Measurements from ENCODE around the gene HTR3D.

GRCh38 chr3:184005941-184006507, 25.5 kb upstream of the HTR3D start:
- TF ChIP-seq CTCF (IDR thresholded peaks at IDR 0.05): no peak
- TF ChIP-seq POLR2A (IDR thresholded peaks at IDR 0.05): peak in 1 of 4 donors; percentile 45
